GM23338 (cell line): Measurements from ENCODE around the gene FOXE3. TPM values are rescaled to one million over a fixed set of nuclear protein-coding genes. Genes with fewer than 3 reads are reported as not detected.

Source experiments
- ATAC-seq: fragments of 200-7000 bp; cut with Tn5 transposase; 3 replicates; pipeline ENCODE4 v1.9.1; 2020
- DNase-seq: peaks from one replicate; pipeline ENCODE4 v3.0.0-alpha.2; 2015; ENCODE audit warnings: low spot score
- H2AFZ ChIP-seq: fragments of 200-600 bp; sonication (generic); 2 replicates; pipeline ENCODE4 v1.8.0; 2016; ENCODE audit warnings: antibody characterized with exemption, mild to moderate bottlenecking, moderate library complexity
- H3F3A ChIP-seq: fragments of 200-600 bp; sonication (generic); replicated peaks from 2 replicates; pipeline ENCODE4 v1.8.0; 2017; ENCODE audit warnings: antibody characterized with exemption, mixed run types, low read depth
- H3K27ac ChIP-seq: fragments of 200-600 bp; sonication (generic); 2 replicates; pipeline ENCODE4 v1.6.1; 2016; ENCODE audit warnings: low read depth
- H3K27me3 ChIP-seq: fragments of 200-600 bp; sonication (generic); 2 replicates; pipeline ENCODE4 v1.8.0; 2016; ENCODE audit warnings: mild to moderate bottlenecking, mixed run types, moderate library complexity; ENCODE audit not compliant: insufficient read depth
- H3K36me3 ChIP-seq: fragments of 200-600 bp; sonication (generic); 2 replicates; pipeline ENCODE4 v1.8.0; 2016; ENCODE audit warnings: mild to moderate bottlenecking; ENCODE audit not compliant: insufficient read depth
- H3K4me1 ChIP-seq: fragments of 200-600 bp; sonication (generic); 2 replicates; pipeline ENCODE4 v1.8.0; 2016; ENCODE audit warnings: mild to moderate bottlenecking, moderate library complexity; ENCODE audit not compliant: insufficient read depth
- H3K4me2 ChIP-seq: fragments of 200-600 bp; sonication (generic); 2 replicates; pipeline ENCODE4 v1.7.1; 2017; ENCODE audit warnings: mixed run types
- H3K4me3 ChIP-seq: fragments of 200-600 bp; sonication (generic); 2 replicates; pipeline ENCODE4 v1.6.1; 2016; ENCODE audit warnings: mixed run types
- H3K79me2 ChIP-seq: fragments of 200-600 bp; sonication (generic); replicated peaks from 2 replicates; pipeline ENCODE4 v1.8.0; 2017; ENCODE audit warnings: mild to moderate bottlenecking; ENCODE audit not compliant: insufficient read depth
- H3K9me2 ChIP-seq: fragments of 200-600 bp; sonication (generic); 2 replicates; pipeline ENCODE4 v1.8.0; 2017; ENCODE audit not compliant: insufficient read depth
- H4K20me1 ChIP-seq: fragments of 200-600 bp; sonication (generic); replicated peaks from 2 replicates; pipeline ENCODE4 v1.8.0; 2017; ENCODE audit warnings: mild to moderate bottlenecking; ENCODE audit not compliant: insufficient read depth
- H3K27ac Mint-ChIP-seq: 2 replicates; pipeline ENCODE4 v1.8.0; 2020; ENCODE audit warnings: inconsistent platforms, mild to moderate bottlenecking, moderate library complexity, mixed read lengths
- H3K27me3 Mint-ChIP-seq: 3 replicates; pipeline ENCODE4 v1.8.0; 2022; ENCODE audit warnings: low read depth, mild to moderate bottlenecking, moderate library complexity, mixed read lengths, inconsistent platforms; ENCODE audit not compliant: insufficient read depth, poor library complexity
- H3K36me3 Mint-ChIP-seq: 3 replicates; pipeline ENCODE4 v1.8.0; 2021; ENCODE audit warnings: low read depth, mild to moderate bottlenecking, inconsistent platforms, moderate library complexity, mixed read lengths
- H3K4me1 Mint-ChIP-seq: 3 replicates; pipeline ENCODE4 v1.8.0; 2020; ENCODE audit warnings: mild to moderate bottlenecking, inconsistent platforms, mixed read lengths
- H3K4me3 Mint-ChIP-seq: 3 replicates; pipeline ENCODE4 v1.8.0; 2021; ENCODE audit warnings: moderate library complexity, mild to moderate bottlenecking, inconsistent platforms, mixed read lengths
- H3K9me3 Mint-ChIP-seq: 3 replicates; pipeline ENCODE4 v1.8.0; 2020; ENCODE audit warnings: moderate library complexity, mild to moderate bottlenecking, inconsistent platforms, mixed read lengths
- CREB1 ChIP-seq: fragments of 250-450 bp; sonication (Bioruptor Pico); IDR thresholded peaks from 2 replicates; pipeline ENCODE4 v1.5.0; 2020; ENCODE audit warnings: low read depth, mild to moderate bottlenecking, moderate library complexity
- EZH2 ChIP-seq: fragments of 200-600 bp; sonication (generic); IDR thresholded peaks from one replicate; pipeline ENCODE4 v1.8.0; 2017; ENCODE audit warnings: antibody characterized with exemption, mild to moderate bottlenecking, low read depth; ENCODE audit not compliant: unreplicated experiment
- EZH2phosphoT487 ChIP-seq: fragments of 200-600 bp; sonication (generic); IDR thresholded peaks from one replicate; pipeline ENCODE4 v1.8.1; 2018; ENCODE audit warnings: antibody characterized with exemption; ENCODE audit not compliant: unreplicated experiment
- JUNB ChIP-seq: IDR thresholded peaks from one replicate; pipeline ENCODE4 v1.6.1; 2016; ENCODE audit warnings: antibody characterized with exemption; ENCODE audit not compliant: unreplicated experiment
- NANOG ChIP-seq: IDR thresholded peaks from 2 replicates; pipeline ENCODE4 v1.6.1; 2016; ENCODE audit warnings: antibody characterized with exemption, borderline replicate concordance
- polyA plus RNA-seq: library from polyadenylated mRNA; unstranded; fragments of >200 nt; fragmentation: Nextera tagmentation; extraction: Ambion mirVana; gene quantifications from 2 replicates; pipeline ENCODE4 v1.2.1, GENCODE V29; 2016
- total RNA-seq: library from RNA; depleted of rRNA; stranded (reverse); fragments of >200 nt; shearing (Covaris generic); gene quantifications from 2 replicates; pipeline ENCODE4 v1.2.3, GENCODE V29; 2014
- TF ChIP-seq, protein P1 (sequence below), 2 experiments: fragments of 200-600 bp in 1 of 2; sonication (generic) in 1 of 2; conservative IDR thresholded peaks; 2 replicates each; pipeline versions ENCODE4 v1.5.1 to v1.6.1; 2016 to 2017; ENCODE audit warnings: antibody characterized with exemption in 2 of 2, low read depth in 2 of 2, mild to moderate bottlenecking in 2 of 2, moderate library complexity in 1 of 2

The FOXE3 gene
- total and polyA plus RNA-seq, 2 experiments from 2014 or later = not detected

DNA sequence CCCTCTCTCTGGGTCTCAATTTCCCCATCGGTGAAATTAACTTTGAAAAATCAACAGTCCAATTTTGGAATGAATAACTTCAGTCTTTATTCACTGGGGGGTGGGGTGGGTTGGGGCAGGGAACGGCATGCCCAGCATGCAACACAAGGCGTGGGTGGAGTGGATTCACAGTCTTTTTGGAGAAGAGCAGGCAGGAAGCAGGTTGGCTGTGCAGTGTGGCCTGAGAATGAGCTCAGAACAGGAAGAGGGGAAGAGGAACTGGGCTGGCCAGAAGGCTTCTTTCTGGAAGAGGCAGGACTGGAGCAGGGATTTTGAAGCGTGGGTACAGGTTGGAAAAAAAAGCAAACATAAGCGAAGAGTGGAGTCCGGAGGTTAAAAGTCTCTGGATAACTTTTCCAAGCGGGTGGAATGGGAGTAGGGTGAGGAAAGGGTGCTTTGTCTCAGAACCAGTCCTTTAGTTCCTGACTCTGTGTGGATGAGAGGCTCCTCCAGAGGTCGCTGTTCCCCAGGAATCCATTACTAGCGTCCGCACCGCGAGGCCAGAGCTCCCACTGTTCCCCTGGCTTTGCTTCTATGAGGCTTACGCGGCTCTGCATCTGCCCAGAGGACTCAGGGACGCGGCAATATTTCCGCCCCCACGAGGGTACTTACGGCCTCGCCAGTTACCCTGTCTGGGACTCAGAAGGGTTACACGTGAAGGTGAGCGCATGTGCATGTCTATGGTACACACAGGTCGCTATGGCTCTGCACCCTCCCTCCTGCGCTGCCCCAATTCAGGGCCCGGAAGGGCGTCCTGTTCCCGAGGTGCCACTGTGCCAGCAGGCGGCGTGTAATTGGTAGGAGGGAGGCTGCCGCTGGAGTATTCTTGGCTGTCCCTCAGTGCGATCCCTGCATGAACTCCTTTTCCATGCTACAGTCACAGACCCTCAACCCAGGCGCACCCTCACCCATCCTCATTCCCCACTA, 16.3 kb downstream of the FOXE3 start:
- Histone ChIP-seq H3K27me3 (peaks cover 100% of the 10 kb centered on the region), H3K27ac (no peak overlapping the region)
- H3K4me3 Mint-ChIP-seq = peak overlapping the region; percentile 70

DNA sequence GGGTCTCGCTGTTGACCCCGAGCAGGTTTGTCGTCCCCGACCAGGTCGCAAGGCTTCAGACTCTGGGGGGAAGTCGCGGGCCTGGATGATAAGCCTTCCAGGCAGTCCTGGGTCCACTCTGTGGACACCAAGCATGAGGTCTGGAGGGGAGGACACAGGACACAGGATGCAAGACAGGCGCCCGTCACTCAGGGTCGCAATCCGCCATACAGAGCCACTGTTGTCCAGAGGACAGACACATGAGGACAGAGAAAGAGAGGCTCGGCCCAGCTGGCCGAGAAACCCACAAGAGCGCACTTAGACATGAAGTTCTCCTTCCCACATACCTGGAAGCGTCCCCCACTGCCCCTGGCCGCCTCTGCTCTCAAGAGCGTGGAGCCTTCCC, 16.9 kb downstream of the FOXE3 start:
- TF ChIP-seq NANOG (no peak), EZH2 (peak; percentile 77), CREB1 (no peak), JUNB (no peak), EZH2phosphoT487 (peak; percentile 42)
- peaks cover 99% of the 10 kb centered on the region for H3K27me3 ChIP-seq
- DNase-seq (no peak), ATAC-seq (no peak)
- H3K4me1 Mint-ChIP-seq = peaks cover 40% of the 10 kb centered on the region
- no peaks in the 10 kb centered on the region for H3K36me3 Mint-ChIP-seq
- peak overlapping the region; percentile 61 for H3K4me3 ChIP-seq
- peaks cover 35% of the 10 kb centered on the region for H3K4me1 ChIP-seq
- H2AFZ ChIP-seq = no peak overlapping the region
- peak overlapping the region; percentile 70 for H3K4me3 Mint-ChIP-seq
- H4K20me1 ChIP-seq = peaks cover 6% of the 10 kb centered on the region; the same call in 1 of the 2 replicates
- no peaks in the 10 kb centered on the region for H3F3A ChIP-seq
- no peak overlapping the region for H3K27ac ChIP-seq
- H3K27me3 Mint-ChIP-seq = peaks cover 87% of the 10 kb centered on the region
- H3K27ac Mint-ChIP-seq = no peak overlapping the region
- no peaks in the 10 kb centered on the region for H3K79me2 ChIP-seq
- no peaks in the 10 kb centered on the region for H3K36me3 ChIP-seq
- H3K4me2 ChIP-seq = peak overlapping the region; percentile 82
- H3K9me3 Mint-ChIP-seq = peaks cover 4% of the 10 kb centered on the region; the same call in 2 of the 3 replicates
- H3K9me2 ChIP-seq = no peaks in the 10 kb centered on the region

More for the DNA sequence above, 16.3 kb downstream of the FOXE3 start:
- DNase-seq (peak; percentile 97), ATAC-seq (peak; percentile 71)
- Mint-ChIP-seq H3K27me3 (peaks cover 94% of the 10 kb centered on the region), H3K4me1 (peaks cover 40% of the 10 kb centered on the region), H3K36me3 (no peaks in the 10 kb centered on the region), H3K9me3 (peaks cover 4% of the 10 kb centered on the region; the same call in 2 of the 3 replicates), H3K27ac (no peak overlapping the region)
- peak overlapping the region; percentile 61 for H3K4me3 ChIP-seq
- no peaks in the 10 kb centered on the region for H3K79me2 ChIP-seq
- peak overlapping the region; percentile 82 for H3K4me2 ChIP-seq
- H3K4me1 ChIP-seq = peaks cover 35% of the 10 kb centered on the region
- no peaks in the 10 kb centered on the region for H3K36me3 ChIP-seq
- H3F3A ChIP-seq = no peaks in the 10 kb centered on the region
- H3K9me2 ChIP-seq = no peaks in the 10 kb centered on the region
- peaks cover 6% of the 10 kb centered on the region; the same call in 1 of the 2 replicates for H4K20me1 ChIP-seq
- TF ChIP-seq, protein P1, sequence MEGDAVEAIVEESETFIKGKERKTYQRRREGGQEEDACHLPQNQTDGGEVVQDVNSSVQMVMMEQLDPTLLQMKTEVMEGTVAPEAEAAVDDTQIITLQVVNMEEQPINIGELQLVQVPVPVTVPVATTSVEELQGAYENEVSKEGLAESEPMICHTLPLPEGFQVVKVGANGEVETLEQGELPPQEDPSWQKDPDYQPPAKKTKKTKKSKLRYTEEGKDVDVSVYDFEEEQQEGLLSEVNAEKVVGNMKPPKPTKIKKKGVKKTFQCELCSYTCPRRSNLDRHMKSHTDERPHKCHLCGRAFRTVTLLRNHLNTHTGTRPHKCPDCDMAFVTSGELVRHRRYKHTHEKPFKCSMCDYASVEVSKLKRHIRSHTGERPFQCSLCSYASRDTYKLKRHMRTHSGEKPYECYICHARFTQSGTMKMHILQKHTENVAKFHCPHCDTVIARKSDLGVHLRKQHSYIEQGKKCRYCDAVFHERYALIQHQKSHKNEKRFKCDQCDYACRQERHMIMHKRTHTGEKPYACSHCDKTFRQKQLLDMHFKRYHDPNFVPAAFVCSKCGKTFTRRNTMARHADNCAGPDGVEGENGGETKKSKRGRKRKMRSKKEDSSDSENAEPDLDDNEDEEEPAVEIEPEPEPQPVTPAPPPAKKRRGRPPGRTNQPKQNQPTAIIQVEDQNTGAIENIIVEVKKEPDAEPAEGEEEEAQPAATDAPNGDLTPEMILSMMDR (conservative IDR thresholded peaks at IDR 0.05; ENCODE audit: low read depth in 2 of 2) = peak; percentile 71 to 89
- TF ChIP-seq EZH2 (peak; percentile 36), EZH2phosphoT487 (no peak)
- peak overlapping the region; percentile 95 for H2AFZ ChIP-seq
